H1 (cell line): Measurements from ENCODE around the gene GRIA1. TPM values are rescaled to one million over a fixed set of nuclear protein-coding genes. Genes with fewer than 3 reads are reported as not detected.

ENCODE experiments used
- CTCF ChIA-PET: fragments of 300-600 bp; sonication (Branson Sonifier 250); formaldehyde crosslinking; loops from one replicate; lab custom pipeline; 2021; ENCODE audit not compliant: partially characterized antibody; lab: Charles Lee
- POLR2A ChIA-PET: fragments of 300-600 bp; sonication (Branson Sonifier 250); formaldehyde crosslinking; loops from one replicate; lab custom pipeline; 2021; ENCODE audit warnings: inconsistent platforms; ENCODE audit not compliant: partially characterized antibody; lab: Charles Lee
- DNase-seq, 2 experiments: peaks; one replicate each; pipeline versions ENCODE4 v3.0.0 to v3.0.0-alpha.2; 2010 to 2022; ENCODE audit warnings: low spot score in 2 of 2, low read depth in 1 of 2, mixed read lengths in 1 of 2
- FAIRE-seq: peaks from 2 replicates; lab custom pipeline; 2011; peaks lifted over from hg19 to GRCh38; lab: Jason Lieb, UNC
- H2AFZ ChIP-seq: 2 replicates; pipeline ENCODE4 v1.8.1; 2012; ENCODE audit warnings: low read length, inconsistent platforms
- H2AK5ac ChIP-seq: 2 replicates; pipeline ENCODE4 v1.6.1; 2013; ENCODE audit warnings: low read depth, low read length
- H2BK120ac ChIP-seq: replicated peaks from 2 replicates; pipeline ENCODE3; 2013; ENCODE audit warnings: low read depth, low read length, inconsistent platforms
- H2BK12ac ChIP-seq: 2 replicates; pipeline ENCODE4 v1.6.1; 2013; ENCODE audit warnings: low read depth, low read length
- H2BK15ac ChIP-seq: 2 replicates; pipeline ENCODE4 v1.6.1; 2013; ENCODE audit warnings: low read length
- H2BK20ac ChIP-seq: 2 replicates; pipeline ENCODE4 v1.6.1; 2013; ENCODE audit warnings: low read length
- H2BK5ac ChIP-seq: 2 replicates; pipeline ENCODE4 v1.6.1; 2013; ENCODE audit warnings: low read depth, low read length
- H3K14ac ChIP-seq: 2 replicates; pipeline ENCODE4 v1.6.1; 2013; ENCODE audit warnings: inconsistent platforms; ENCODE audit not compliant: insufficient read length
- H3K18ac ChIP-seq: 2 replicates; pipeline ENCODE4 v1.6.1; 2013; ENCODE audit warnings: low read length; ENCODE audit errors: extremely low read depth
- H3K23ac ChIP-seq: 2 replicates; pipeline ENCODE4 v1.6.1; 2013; ENCODE audit warnings: inconsistent platforms; ENCODE audit not compliant: insufficient read length
- H3K23me2 ChIP-seq: 2 replicates; pipeline ENCODE4 v1.6.1; 2013; ENCODE audit warnings: low read depth, low read length
- H3K27ac ChIP-seq: 2 replicates; pipeline ENCODE4 v1.6.1; 2011; ENCODE audit warnings: low read depth, low read length, inconsistent platforms
- H3K27me3 ChIP-seq, 4 experiments: replicated peaks in 1 of 4; 1 replicate in 1 of 4; 2 replicates in 3 of 4; pipeline versions ENCODE4 v1.6.1 to v1.8.1; 2011 to 2013; ENCODE audit warnings: low read length in 3 of 4, mild to moderate bottlenecking in 3 of 4, inconsistent platforms in 2 of 4, mixed read lengths in 2 of 4, moderate library complexity in 1 of 4; ENCODE audit not compliant: control insufficient read depth in 3 of 4, insufficient read depth in 3 of 4; ENCODE audit errors: extremely low read depth in 1 of 4
- H3K36me3 ChIP-seq, 4 experiments: 2 replicates each; pipeline versions ENCODE4 v1.6.1 to v1.8.1; 2011 to 2013; ENCODE audit warnings: mild to moderate bottlenecking in 4 of 4, low read length in 3 of 4, moderate library complexity in 2 of 4, control low read depth in 1 of 4, inconsistent platforms in 1 of 4; ENCODE audit not compliant: insufficient read depth in 4 of 4, control insufficient read depth in 2 of 4
- H3K4ac ChIP-seq: replicated peaks from 2 replicates; pipeline ENCODE3; 2013; ENCODE audit warnings: low read length, low read depth, mixed read lengths, inconsistent platforms; ENCODE audit not compliant: insufficient read length
- H3K4me1 ChIP-seq, 4 experiments: replicated peaks in 1 of 4; 1 replicate in 1 of 4; 2 replicates in 3 of 4; pipeline versions ENCODE4 v1.6.1 to v1.8.1; 2011 to 2013; ENCODE audit warnings: low read length in 3 of 4, inconsistent platforms in 2 of 4, mixed read lengths in 1 of 4; ENCODE audit not compliant: insufficient read depth in 4 of 4, control insufficient read depth in 3 of 4
- H3K4me2 ChIP-seq, 2 experiments: 2 replicates each; pipeline versions ENCODE4 v1.6.1 to v1.8.1; 2011 to 2013; ENCODE audit warnings: low read depth in 2 of 2, low read length in 2 of 2, control low read depth in 1 of 2, inconsistent platforms in 1 of 2, mild to moderate bottlenecking in 1 of 2; ENCODE audit not compliant: insufficient read depth in 1 of 2
- H3K4me3 ChIP-seq, 4 experiments: fragments of 200-600, 300-600 bp in 1 of 4; sonication (generic), shearing (Covaris generic), sonication (Bioruptor Twin) in 1 of 4; 2 replicates each; pipeline versions ENCODE4 v1.5.1 to v1.8.1; 2011 to 2016; ENCODE audit warnings: low read length in 4 of 4, low read depth in 3 of 4, control low read depth in 2 of 4, inconsistent platforms in 2 of 4, mild to moderate bottlenecking in 2 of 4, mixed read lengths in 1 of 4, moderate library complexity in 1 of 4; ENCODE audit not compliant: insufficient read depth in 2 of 4; ENCODE audit errors: extremely low read depth in 1 of 4
- H3K56ac ChIP-seq: replicated peaks from 2 replicates; pipeline ENCODE3; 2013; ENCODE audit warnings: low read depth, mild to moderate bottlenecking, mixed read lengths, low read length, inconsistent platforms; ENCODE audit not compliant: insufficient read length
- H3K79me1 ChIP-seq: 2 replicates; pipeline ENCODE4 v1.6.1; 2013; ENCODE audit warnings: low read depth, low read length, control low read depth
- H3K79me2 ChIP-seq, 2 experiments: 2 replicates each; pipeline versions ENCODE4 v1.6.1 to v1.8.1; 2012 to 2013; ENCODE audit warnings: low read length in 2 of 2, mild to moderate bottlenecking in 2 of 2, inconsistent platforms in 1 of 2; ENCODE audit not compliant: insufficient read depth in 2 of 2, control insufficient read depth in 1 of 2
- H3K9ac ChIP-seq, 4 experiments: replicated peaks in 1 of 4; 1 replicate in 1 of 4; 2 replicates in 3 of 4; pipeline versions ENCODE4 v1.6.1 to v1.8.1; 2011 to 2013; ENCODE audit warnings: low read depth in 3 of 4, low read length in 3 of 4, control low read depth in 2 of 4, mild to moderate bottlenecking in 2 of 4, moderate library complexity in 2 of 4, inconsistent platforms in 1 of 4; ENCODE audit errors: extremely low read depth in 1 of 4
- H3K9me3 ChIP-seq, 2 experiments: 2 replicates each; pipeline versions ENCODE4 v1.6.1 to v1.8.1; 2012 to 2013; ENCODE audit warnings: mild to moderate bottlenecking in 2 of 2, moderate library complexity in 2 of 2, control low read depth in 1 of 2, inconsistent platforms in 1 of 2, low read depth in 1 of 2, low read length in 1 of 2, mixed read lengths in 1 of 2; ENCODE audit not compliant: insufficient read depth in 2 of 2
- H4K20me1 ChIP-seq, 2 experiments: replicated peaks in 1 of 2; 2 replicates each; pipeline versions ENCODE3 to v1.8.1; 2011 to 2013; ENCODE audit warnings: inconsistent platforms in 2 of 2, low read length in 2 of 2, mild to moderate bottlenecking in 1 of 2; ENCODE audit not compliant: insufficient read depth in 2 of 2, control insufficient read depth in 1 of 2
- H4K5ac ChIP-seq: 2 replicates; pipeline ENCODE4 v1.6.1; 2013; ENCODE audit warnings: low read length, low read depth, mixed read lengths, inconsistent platforms; ENCODE audit not compliant: insufficient read length
- H4K8ac ChIP-seq: 2 replicates; pipeline ENCODE4 v1.8.0; 2013; ENCODE audit warnings: mild to moderate bottlenecking, moderate library complexity, low read length, inconsistent platforms; ENCODE audit not compliant: insufficient read depth; ENCODE audit errors: extremely low read depth
- H4K91ac ChIP-seq: replicated peaks from 2 replicates; pipeline ENCODE3; 2013; ENCODE audit warnings: low read length, mixed read lengths, inconsistent platforms; ENCODE audit not compliant: insufficient read length
- CBX5 ChIP-seq: fragments of 300-800, 300-1000 bp; sonication (generic); IDR thresholded peaks from 2 replicates; pipeline ENCODE4 v1.7.1; 2016; ENCODE audit warnings: antibody characterized with exemption, low read length, low read depth
- CHD1 ChIP-seq: IDR thresholded peaks from 2 replicates; pipeline ENCODE4 v1.6.1; 2012; ENCODE audit warnings: low read depth, low read length, improper control_type of control experiment
- CTBP2 ChIP-seq: IDR thresholded peaks from 2 replicates; pipeline ENCODE4 v1.7.0; 2011; ENCODE audit warnings: borderline replicate concordance, mild to moderate bottlenecking, moderate library complexity, mixed read lengths, low read length; ENCODE audit not compliant: insufficient read depth, insufficient read length
- EP300 ChIP-seq, 2 experiments: IDR thresholded peaks; 1 replicate in 1 of 2; 2 replicates in 1 of 2; pipeline ENCODE4 v1.6.1; 2011 to 2012; ENCODE audit warnings: low read depth in 2 of 2, low read length in 2 of 2, mild to moderate bottlenecking in 2 of 2, borderline replicate concordance in 1 of 2, inconsistent platforms in 1 of 2, moderate library complexity in 1 of 2
- HDAC6 ChIP-seq: IDR thresholded peaks from one replicate; pipeline ENCODE4 v1.7.1; 2012; ENCODE audit warnings: low read depth, mild to moderate bottlenecking, inconsistent platforms, low read length, moderate library complexity
- PHF8 ChIP-seq: fragments of 200-600 bp; sonication (generic); conservative IDR thresholded peaks from 2 replicates; pipeline ENCODE4 v1.7.1; 2012; ENCODE audit warnings: low read depth, mild to moderate bottlenecking, inconsistent platforms, low read length, moderate library complexity
- RNF2 ChIP-seq: fragments of 200-900, 300-1000 bp; sonication (generic); IDR thresholded peaks from 2 replicates; pipeline ENCODE4 v1.7.1; 2016; ENCODE audit warnings: borderline replicate concordance, low read depth, mild to moderate bottlenecking, antibody characterized with exemption, low read length; ENCODE audit not compliant: poor library complexity, severe bottlenecking; ENCODE audit errors: missing control alignments
- RXRA ChIP-seq: IDR thresholded peaks from 2 replicates; pipeline ENCODE4 v1.6.1; 2011; ENCODE audit warnings: low read depth, mild to moderate bottlenecking, low read length, moderate library complexity; ENCODE audit not compliant: insufficient read depth
- SIRT6 ChIP-seq: IDR thresholded peaks from one replicate; pipeline ENCODE4 v1.7.1; 2012; ENCODE audit warnings: low read length, inconsistent platforms
- SIX5 ChIP-seq: IDR thresholded peaks from 2 replicates; pipeline ENCODE4 v1.6.1; 2011; ENCODE audit warnings: mild to moderate bottlenecking, low read depth, low read length
- SP4 ChIP-seq: IDR thresholded peaks from 2 replicates; pipeline ENCODE4 v1.6.1; 2012; ENCODE audit warnings: low read length, inconsistent platforms
- TBP ChIP-seq: IDR thresholded peaks from 2 replicates; pipeline ENCODE4 v1.6.1; 2011; ENCODE audit warnings: low read depth, low read length, improper control_type of control experiment
- WGBS, 2 experiments: shearing (Covaris generic) in 1 of 2; methylation state at CpG; one replicate each; pipeline versions ENCODE4 v1.1.6 to v1.1.7; 2013 to 2015; ENCODE audit warnings: low lambda C conversion rate in 2 of 2, mixed read lengths in 2 of 2, inconsistent platforms in 1 of 2, low coverage in 1 of 2, missing lambda C conversion rate in 1 of 2; ENCODE audit not compliant: insufficient replicate concordance in 2 of 2, insufficient coverage in 1 of 2, insufficient read length in 1 of 2; ENCODE audit errors: extremely low coverage in 1 of 2, missing lambda C conversion rate in 1 of 2; 5-methylcytosine and 5-hydroxymethylcytosine counted together
- polyA plus RNA-seq, 7 experiments: library from polyadenylated mRNA; depleted of rRNA in 3 of 7; stranded (reverse) in 5 of 7; unstranded in 2 of 7; fragments of >200 nt in 5 of 7; fragments of 200-250 nt in 2 of 7; gene quantifications; 1 replicate in 5 of 7; 2 replicates in 1 of 7; 4 replicates in 1 of 7; pipeline versions ENCODE4 v1.2.1 to v1.2.3, GENCODE V29; 2011 to 2013; ENCODE audit warnings: missing spikeins in 2 of 7, mixed read lengths in 2 of 7
- total RNA-seq: library from RNA; stranded (reverse); fragmentation: NEBNext Ultra II Directional; extraction: Animal tissue kit (Norgen Biotek cat#: 25700); gene quantifications from 2 replicates; pipeline ENCODE4 v1.2.1, GENCODE V29; 2021
- TF ChIP-seq, protein P1 (sequence below): IDR thresholded peaks from 2 replicates; pipeline ENCODE4 v1.6.1; 2011; ENCODE audit warnings: low read depth, mild to moderate bottlenecking, low read length; ENCODE audit not compliant: insufficient read depth

GRIA1 gene
- total and polyA plus RNA-seq, 2 of the 8 experiments (the other 6 are each of a cell fraction or from before 2014, with no cell fraction given): 0.97 to 2.5 TPM

DNA sequence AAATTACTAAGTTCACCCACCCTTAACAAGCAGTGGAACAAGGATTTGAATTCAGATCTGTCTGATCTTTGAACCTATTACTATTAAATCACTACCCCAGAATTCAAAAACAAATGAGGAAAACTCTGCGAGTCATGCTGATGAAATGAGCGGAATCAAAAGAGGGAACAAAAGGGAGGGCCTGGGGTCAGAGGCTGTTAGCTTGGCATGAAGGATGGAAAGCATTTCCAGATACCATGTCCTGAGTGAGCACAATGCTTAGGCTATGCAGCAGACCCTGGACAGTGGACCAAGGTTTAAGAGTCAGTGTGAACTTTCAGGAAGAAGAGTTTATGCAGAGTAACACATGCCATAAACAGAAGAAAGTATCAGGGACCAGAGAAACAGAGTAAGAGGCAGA lies 30.5 kb downstream of the GRIA1 start:
- no peak for DNase-seq
- no peak overlapping the region for H3K23ac ChIP-seq
- H3K14ac ChIP-seq: no peak overlapping the region
- H3K56ac ChIP-seq: no peak overlapping the region
- H3K27ac ChIP-seq: no peak overlapping the region
- no peaks in the 10 kb centered on the region for H4K20me1 ChIP-seq
- no peak overlapping the region for H3K18ac ChIP-seq
- peaks cover 9 to 15% (median 13%) of the 10 kb centered on the region in 4 experiments for H3K4me1 ChIP-seq
- no peaks in the 10 kb centered on the region for H3K79me2 ChIP-seq
- no peaks in the 10 kb centered on the region for H3K36me3 ChIP-seq
- no peak overlapping the region for H4K8ac ChIP-seq
- no peak overlapping the region for H4K5ac ChIP-seq
- FAIRE-seq: no peak
- peak overlapping the region; percentile 66 for H2BK120ac ChIP-seq
- H2AK5ac ChIP-seq: 0 out of 2 replicates have a peak overlapping the region, but pooled peaks have one; percentile 1
- no peak overlapping the region for H2BK15ac ChIP-seq
- peak overlapping the region; percentile 33; the same call in 1 of the 2 replicates for H2AFZ ChIP-seq
- H3K9me3 ChIP-seq: no peaks in the 10 kb centered on the region
- peak overlapping the region; percentile 33 for H4K91ac ChIP-seq
- H2BK20ac ChIP-seq: no peak overlapping the region
- H3K4ac ChIP-seq: no peak overlapping the region
- ChIA-PET CTCF (interaction anchor here (0.7 to 1.6 kb wide), 5 partner anchors 11 to 454 kb away, joined by 3 to 5 read pairs (median 3); no protein-coding TSS in a partner anchor), POLR2A (no interaction called here)
- WGBS, 2 experiments: 93% methylated on average over 2 of the region's 2 CpGs; no CpG with 5 or more reads in 1 of the 2 experiments
- no peaks in the 10 kb centered on the region for H3K23me2 ChIP-seq
- H3K79me1 ChIP-seq: no peaks in the 10 kb centered on the region
- H3K4me3 ChIP-seq: no peak overlapping the region
- no peak overlapping the region for H2BK5ac ChIP-seq
- no peak overlapping the region for H2BK12ac ChIP-seq
- no peaks in the 10 kb centered on the region for H3K27me3 ChIP-seq
- no peak overlapping the region for H3K9ac ChIP-seq
- no peak overlapping the region for H3K4me2 ChIP-seq
- no peak for TF ChIP-seq CTBP2
- no peak for TF ChIP-seq EP300 (IDR thresholded peaks at IDR 0.05; ENCODE audit: borderline replicate concordance in 1 of 2, low read depth in 2 of 2, low read length in 2 of 2)
- TF ChIP-seq TBP: no peak
- TF ChIP-seq HDAC6: no peak
- TF ChIP-seq SIX5: no peak
- TF ChIP-seq, protein P1, sequence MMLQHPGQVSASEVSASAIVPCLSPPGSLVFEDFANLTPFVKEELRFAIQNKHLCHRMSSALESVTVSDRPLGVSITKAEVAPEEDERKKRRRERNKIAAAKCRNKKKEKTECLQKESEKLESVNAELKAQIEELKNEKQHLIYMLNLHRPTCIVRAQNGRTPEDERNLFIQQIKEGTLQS: no peak
- no peak for TF ChIP-seq RXRA
- no peak for TF ChIP-seq SIRT6
- TF ChIP-seq RNF2: no peak
- TF ChIP-seq CHD1: no peak
- TF ChIP-seq SP4: no peak
- TF ChIP-seq CBX5: no peak
- no peak for TF ChIP-seq PHF8
